ENCODE results near the gene TERT.

Gene TERT

DNA sequence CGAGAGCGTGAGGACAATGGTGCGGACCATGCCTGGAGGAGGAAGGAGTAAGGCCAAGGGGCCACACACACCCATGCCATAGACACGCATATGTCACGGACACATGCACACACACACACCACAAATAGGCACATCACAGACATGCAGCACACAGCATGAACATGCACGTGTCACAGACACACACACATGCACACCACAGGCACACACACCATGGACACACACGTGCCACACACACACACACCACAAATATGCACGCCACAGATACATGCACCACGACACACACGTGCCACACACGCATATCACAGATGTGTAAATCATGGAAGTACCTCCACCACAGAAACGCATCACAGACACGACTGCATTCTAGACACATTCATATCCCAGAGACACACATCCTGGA, 16.7 kb downstream of the TERT start:
- Histone ChIP-seq H3K4me2 (ENCODE audit: low read depth, low read length, poor library complexity, severe bottlenecking) (no peak overlapping the region), H3K4me3 (ENCODE audit: insufficient read depth, low read length, poor library complexity, severe bottlenecking) (no peak overlapping the region), H3K27ac (ENCODE audit: low read depth, low read length) (no peak overlapping the region), H2AFZ (ENCODE audit: low read depth, low read length, severe bottlenecking) (no peak overlapping the region), H3K79me2 (ENCODE audit: insufficient read depth, low read length) (peaks cover 37% of the 10 kb centered on the region), H3K9me2 (replicated peaks; ENCODE audit: insufficient read depth, low read length) (no peaks in the 10 kb centered on the region), H3K36me3 (ENCODE audit: low read length) (0 out of 2 replicates have a peak, but pooled peaks cover 4% of the 10 kb centered on the region), H3K9me3 (ENCODE audit: insufficient read depth, low read length) (no peaks in the 10 kb centered on the region), H3K9ac (ENCODE audit: low read length) (no peak overlapping the region), H3K27me3 (ENCODE audit: low read length) (no peaks in the 10 kb centered on the region), H4K20me1 (ENCODE audit: low read depth, low read length) (no peaks in the 10 kb centered on the region), H3F3A (ENCODE audit: insufficient read depth) (no peaks in the 10 kb centered on the region)
- no peak for TF ChIP-seq EZH2phosphoT487 (conservative IDR thresholded peaks at IDR 0.05; ENCODE audit: low read length)
- TF ChIP-seq, protein P1, sequence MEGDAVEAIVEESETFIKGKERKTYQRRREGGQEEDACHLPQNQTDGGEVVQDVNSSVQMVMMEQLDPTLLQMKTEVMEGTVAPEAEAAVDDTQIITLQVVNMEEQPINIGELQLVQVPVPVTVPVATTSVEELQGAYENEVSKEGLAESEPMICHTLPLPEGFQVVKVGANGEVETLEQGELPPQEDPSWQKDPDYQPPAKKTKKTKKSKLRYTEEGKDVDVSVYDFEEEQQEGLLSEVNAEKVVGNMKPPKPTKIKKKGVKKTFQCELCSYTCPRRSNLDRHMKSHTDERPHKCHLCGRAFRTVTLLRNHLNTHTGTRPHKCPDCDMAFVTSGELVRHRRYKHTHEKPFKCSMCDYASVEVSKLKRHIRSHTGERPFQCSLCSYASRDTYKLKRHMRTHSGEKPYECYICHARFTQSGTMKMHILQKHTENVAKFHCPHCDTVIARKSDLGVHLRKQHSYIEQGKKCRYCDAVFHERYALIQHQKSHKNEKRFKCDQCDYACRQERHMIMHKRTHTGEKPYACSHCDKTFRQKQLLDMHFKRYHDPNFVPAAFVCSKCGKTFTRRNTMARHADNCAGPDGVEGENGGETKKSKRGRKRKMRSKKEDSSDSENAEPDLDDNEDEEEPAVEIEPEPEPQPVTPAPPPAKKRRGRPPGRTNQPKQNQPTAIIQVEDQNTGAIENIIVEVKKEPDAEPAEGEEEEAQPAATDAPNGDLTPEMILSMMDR (IDR thresholded peaks at IDR 0.05; ENCODE audit: insufficient read depth, low read length, poor library complexity, severe bottlenecking), result no peak

DNA sequence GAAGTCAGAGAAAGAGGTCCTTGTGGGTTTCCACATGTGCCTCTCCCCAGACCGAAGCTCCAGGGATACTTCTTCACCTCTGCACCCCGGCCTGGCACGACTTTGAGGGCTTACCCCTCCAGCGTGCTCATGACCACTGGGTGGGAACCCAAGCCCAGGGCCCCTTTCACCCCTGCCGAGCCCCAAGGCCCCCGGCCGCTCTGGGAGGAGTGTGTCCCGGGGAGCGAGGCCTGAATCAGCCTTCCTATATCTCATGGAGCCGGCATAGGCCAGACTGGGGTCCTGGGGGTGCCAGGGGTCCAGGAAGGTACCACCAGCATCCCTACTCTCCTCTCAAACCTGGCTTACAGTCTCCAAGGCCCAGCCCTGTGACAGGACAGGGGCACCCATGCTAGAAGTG, 17.1 kb downstream of the TERT start:
- no peak overlapping the region for H3K4me2 ChIP-seq (ENCODE audit: low read depth, low read length, poor library complexity, severe bottlenecking)
- H3K9ac ChIP-seq (ENCODE audit: low read length), result no peak overlapping the region
- no peaks in the 10 kb centered on the region for H3F3A ChIP-seq (ENCODE audit: insufficient read depth)
- H4K20me1 ChIP-seq (ENCODE audit: low read depth, low read length), result no peaks in the 10 kb centered on the region
- TF ChIP-seq EZH2phosphoT487 (conservative IDR thresholded peaks at IDR 0.05; ENCODE audit: low read length), result no peak
- TF ChIP-seq, protein P1 (IDR thresholded peaks at IDR 0.05; ENCODE audit: insufficient read depth, low read length, poor library complexity, severe bottlenecking), result no peak
- H3K4me3 ChIP-seq (ENCODE audit: insufficient read depth, low read length, poor library complexity, severe bottlenecking), result no peak overlapping the region
- no peaks in the 10 kb centered on the region for H3K27me3 ChIP-seq (ENCODE audit: low read length)
- H3K79me2 ChIP-seq (ENCODE audit: insufficient read depth, low read length), result peaks cover 32% of the 10 kb centered on the region
- H2AFZ ChIP-seq (ENCODE audit: low read depth, low read length, severe bottlenecking), result no peak overlapping the region
- H3K9me3 ChIP-seq (ENCODE audit: insufficient read depth, low read length), result no peaks in the 10 kb centered on the region
- H3K36me3 ChIP-seq (ENCODE audit: low read length), result 0 out of 2 replicates have a peak, but pooled peaks cover 4% of the 10 kb centered on the region
- H3K9me2 ChIP-seq (replicated peaks; ENCODE audit: insufficient read depth, low read length), result no peaks in the 10 kb centered on the region
- no peak overlapping the region for H3K27ac ChIP-seq (ENCODE audit: low read depth, low read length)

DNA sequence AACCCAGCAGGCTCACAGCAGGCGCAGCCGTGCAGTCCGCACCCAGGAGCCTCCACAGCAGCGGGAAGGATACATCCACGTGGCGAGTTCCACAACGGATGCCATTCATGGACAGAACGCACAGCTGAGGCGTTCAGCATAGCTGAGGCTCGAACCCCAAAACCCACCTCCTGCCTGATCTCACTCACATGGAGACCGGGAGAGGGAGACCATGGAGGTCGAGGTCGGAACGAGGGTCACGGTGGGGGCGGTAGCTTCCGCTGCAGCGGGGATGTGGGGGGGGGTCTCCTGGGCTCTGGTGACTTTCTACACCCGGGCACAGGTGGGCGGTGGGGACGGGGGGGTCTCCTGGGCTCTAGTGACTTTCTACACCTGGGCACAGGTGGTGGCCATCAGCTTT, 17.5 kb downstream of the TERT start:
- Histone ChIP-seq H3K27ac (ENCODE audit: low read depth, low read length) (no peak overlapping the region), H2AFZ (ENCODE audit: low read depth, low read length, severe bottlenecking) (no peak overlapping the region), H3K36me3 (ENCODE audit: low read length) (0 out of 2 replicates have a peak, but pooled peaks cover 4% of the 10 kb centered on the region), H3F3A (ENCODE audit: insufficient read depth) (no peaks in the 10 kb centered on the region), H3K79me2 (ENCODE audit: insufficient read depth, low read length) (peaks cover 28% of the 10 kb centered on the region), H3K9ac (ENCODE audit: low read length) (no peak overlapping the region), H3K9me2 (replicated peaks; ENCODE audit: insufficient read depth, low read length) (no peaks in the 10 kb centered on the region), H3K27me3 (ENCODE audit: low read length) (no peaks in the 10 kb centered on the region), H3K4me2 (ENCODE audit: low read depth, low read length, poor library complexity, severe bottlenecking) (no peak overlapping the region), H3K4me3 (ENCODE audit: insufficient read depth, low read length, poor library complexity, severe bottlenecking) (no peak overlapping the region), H4K20me1 (ENCODE audit: low read depth, low read length) (no peaks in the 10 kb centered on the region), H3K9me3 (ENCODE audit: insufficient read depth, low read length) (no peaks in the 10 kb centered on the region)
- no peak for TF ChIP-seq EZH2phosphoT487 (conservative IDR thresholded peaks at IDR 0.05; ENCODE audit: low read length)
- TF ChIP-seq, protein P1 (IDR thresholded peaks at IDR 0.05; ENCODE audit: insufficient read depth, low read length, poor library complexity, severe bottlenecking), result no peak
